ENCODE data around the gene UBA5. TPM values are rescaled to one million over a fixed set of nuclear protein-coding genes. Genes with fewer than 3 reads are reported as not detected.
"Not testable (repeated sequence)": the region's sequence is repeated elsewhere in the genome, so short reads cannot be mapped to it uniquely, and the experiment has no call there.

UBA5 gene
- total RNA-seq, 4 donors from 2014 or later, result 19.3 to 27.7 (median 21.5) TPM

DNA sequence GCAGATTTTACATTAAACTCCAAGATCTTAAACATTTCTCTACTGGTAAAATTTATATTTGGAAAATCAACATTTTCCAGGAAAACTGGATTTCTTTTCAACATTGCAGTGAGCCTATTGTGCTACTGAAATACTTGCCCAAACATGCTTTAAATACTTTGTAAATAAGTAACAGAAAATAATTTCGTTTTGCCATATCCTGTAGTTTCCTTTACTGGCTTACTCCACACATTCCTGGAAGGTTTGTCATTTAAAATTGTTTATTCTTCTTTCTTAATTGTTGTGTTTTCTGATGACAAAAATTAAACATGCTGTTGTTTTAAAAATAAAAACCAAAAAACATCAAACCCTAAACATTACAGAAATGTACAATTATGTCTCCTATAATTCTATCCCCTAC lies 22.5 kb upstream of the UBA5 start:
- Histone ChIP-seq H3K4me3 (no peak overlapping the region), H3K9me3 (no peaks in the 10 kb centered on the region), H3K4me1 (peaks cover 0 to 5% of the 10 kb centered on the region in 2 donors), H3K27ac (no peak overlapping the region), H3K27me3 (no peaks in the 10 kb centered on the region), H3K36me3 (peaks cover 0 to 30% of the 10 kb centered on the region in 2 donors)
- TF ChIP-seq POLR2A (IDR thresholded peaks at IDR 0.05), result no peak
- TF ChIP-seq, protein P1, sequence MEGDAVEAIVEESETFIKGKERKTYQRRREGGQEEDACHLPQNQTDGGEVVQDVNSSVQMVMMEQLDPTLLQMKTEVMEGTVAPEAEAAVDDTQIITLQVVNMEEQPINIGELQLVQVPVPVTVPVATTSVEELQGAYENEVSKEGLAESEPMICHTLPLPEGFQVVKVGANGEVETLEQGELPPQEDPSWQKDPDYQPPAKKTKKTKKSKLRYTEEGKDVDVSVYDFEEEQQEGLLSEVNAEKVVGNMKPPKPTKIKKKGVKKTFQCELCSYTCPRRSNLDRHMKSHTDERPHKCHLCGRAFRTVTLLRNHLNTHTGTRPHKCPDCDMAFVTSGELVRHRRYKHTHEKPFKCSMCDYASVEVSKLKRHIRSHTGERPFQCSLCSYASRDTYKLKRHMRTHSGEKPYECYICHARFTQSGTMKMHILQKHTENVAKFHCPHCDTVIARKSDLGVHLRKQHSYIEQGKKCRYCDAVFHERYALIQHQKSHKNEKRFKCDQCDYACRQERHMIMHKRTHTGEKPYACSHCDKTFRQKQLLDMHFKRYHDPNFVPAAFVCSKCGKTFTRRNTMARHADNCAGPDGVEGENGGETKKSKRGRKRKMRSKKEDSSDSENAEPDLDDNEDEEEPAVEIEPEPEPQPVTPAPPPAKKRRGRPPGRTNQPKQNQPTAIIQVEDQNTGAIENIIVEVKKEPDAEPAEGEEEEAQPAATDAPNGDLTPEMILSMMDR (IDR thresholded peaks at IDR 0.05 in 4 of 5, conservative IDR thresholded peaks at IDR 0.05 in 1 of 5), result no peak
- no peak for DNase-seq
- no peak for ATAC-seq
- in situ Hi-C loops (cut with MboI; ENCODE audit: low sequenced_read_pairs in 4 of 4), result loop anchor here in 1 of 4 donors (5.0 kb wide), 1 partner anchor 100 kb away; no protein-coding TSS in a partner anchor
- intact Hi-C loops (cut with DNase I; ENCODE audit: low total_unique reads), result no loop called here

DNA sequence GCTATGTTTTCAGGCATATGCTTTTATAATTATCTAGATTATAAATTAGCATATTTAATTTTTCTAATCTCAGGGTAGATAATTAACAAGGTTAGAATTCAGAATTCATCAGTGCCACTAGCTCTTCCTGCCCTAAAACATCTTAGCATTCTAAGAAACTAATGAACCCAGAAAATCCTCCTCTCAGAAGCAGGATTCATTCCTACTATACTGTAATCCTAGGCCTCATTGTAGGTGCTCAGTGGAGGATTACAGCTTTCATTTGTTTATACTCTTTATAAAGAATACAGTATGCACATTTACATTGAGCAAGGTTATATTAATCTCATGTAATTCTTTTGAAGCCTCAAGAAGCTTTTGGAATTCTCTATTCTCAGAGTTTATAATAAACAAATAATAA lies 21.4 kb upstream of the UBA5 start:
- Histone ChIP-seq H3K36me3 (peaks cover 0 to 30% of the 10 kb centered on the region in 2 donors), H3K27ac (no peak overlapping the region), H3K4me1 (peaks cover 0 to 5% of the 10 kb centered on the region in 2 donors), H3K9me3 (no peaks in the 10 kb centered on the region), H3K27me3 (no peaks in the 10 kb centered on the region), H3K4me3 (no peak overlapping the region)
- TF ChIP-seq, protein P1 (IDR thresholded peaks at IDR 0.05 in 4 of 5, conservative IDR thresholded peaks at IDR 0.05 in 1 of 5), result no peak
- TF ChIP-seq POLR2A (IDR thresholded peaks at IDR 0.05), result no peak
- intact Hi-C loops (cut with DNase I; ENCODE audit: low total_unique reads), result no loop called here
- in situ Hi-C loops (cut with MboI; ENCODE audit: low sequenced_read_pairs in 4 of 4), result loop anchor here in 1 of 4 donors (5.0 kb wide), 1 partner anchor 101 kb away; no protein-coding TSS in a partner anchor
- no peak for DNase-seq
- ATAC-seq, result no peak

GRCh38 chr3:132641427-132641826 lies 18.7 kb upstream of the UBA5 start:
- ATAC-seq; DNase-seq; H3K4me3 ChIP-seq; intact Hi-C loops (cut with DNase I; ENCODE audit: low total_unique reads); H3K9me3 ChIP-seq; H3K27me3 ChIP-seq; H3K27ac ChIP-seq; H3K4me1 ChIP-seq: not testable (repeated sequence)
- H3K36me3 ChIP-seq, result peaks cover 0 to 28% of the 10 kb centered on the region in 2 donors
- in situ Hi-C loops (cut with MboI; ENCODE audit: low sequenced_read_pairs in 4 of 4), result loop anchor here in 2 of 4 donors (10.0 kb wide), 2 partner anchors 97 to 107 kb away; no protein-coding TSS in a partner anchor

DNA sequence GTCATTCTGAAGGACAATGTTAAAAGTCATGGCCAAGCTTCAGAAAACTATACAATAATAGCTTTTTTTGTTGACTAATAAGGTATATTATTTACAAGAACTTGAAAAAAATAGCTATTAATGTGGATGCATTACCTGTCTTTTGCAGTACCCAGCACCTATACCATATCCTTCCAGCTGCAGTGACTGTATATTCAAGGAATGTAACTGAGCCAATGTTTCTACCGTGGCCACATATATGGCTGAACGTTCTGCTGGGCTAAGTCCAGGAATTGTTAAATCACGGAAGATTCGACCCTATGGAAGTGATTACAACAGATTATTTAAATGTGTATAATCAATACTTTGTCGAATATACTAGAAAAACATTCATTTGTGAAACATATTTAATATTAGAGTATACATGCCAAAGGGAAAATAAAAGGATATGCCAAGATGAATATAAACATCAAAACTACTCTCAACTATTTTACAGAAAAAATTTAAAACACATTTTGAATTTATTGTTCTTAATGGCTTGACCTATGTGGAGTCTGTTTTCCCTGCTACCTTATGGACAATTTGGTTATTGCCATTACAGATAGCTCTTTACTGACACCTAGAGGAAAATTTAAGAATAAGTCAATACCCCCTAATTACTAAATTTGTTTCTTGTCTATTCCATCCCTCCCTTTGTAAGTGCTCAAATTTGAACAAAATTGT lies 18.1 kb upstream of the UBA5 start:
- DNase-seq, result no peak
- no peaks in the 10 kb centered on the region for H3K4me1 ChIP-seq
- no peak overlapping the region for H3K4me3 ChIP-seq
- peaks cover 0 to 22% of the 10 kb centered on the region in 2 donors for H3K36me3 ChIP-seq
- TF ChIP-seq, protein P1 (IDR thresholded peaks at IDR 0.05 in 4 of 5, conservative IDR thresholded peaks at IDR 0.05 in 1 of 5), result peak; percentile 52 to 84 (median 76)
- no peak for TF ChIP-seq POLR2A (IDR thresholded peaks at IDR 0.05)
- H3K27ac ChIP-seq, result no peak overlapping the region
- no peaks in the 10 kb centered on the region for H3K27me3 ChIP-seq
- ATAC-seq, result peak in 1 of 2 donors; percentile 53
- no peaks in the 10 kb centered on the region for H3K9me3 ChIP-seq
- in situ Hi-C loops (cut with MboI; ENCODE audit: low sequenced_read_pairs in 4 of 4), result loop anchor here in 2 of 4 donors (10.0 kb wide), 2 partner anchors 97 to 107 kb away; no protein-coding TSS in a partner anchor
- intact Hi-C loops (cut with DNase I; ENCODE audit: low total_unique reads), result loop anchor here (1.0 kb wide), 1 partner anchor 106 kb away; no protein-coding TSS in a partner anchor

GRCh38 chr3:132642539-132642847 lies 17.6 kb upstream of the UBA5 start:
- Histone ChIP-seq H3K27ac (no peak overlapping the region), H3K36me3 (peaks cover 0 to 19% of the 10 kb centered on the region in 2 donors), H3K4me1 (no peaks in the 10 kb centered on the region), H3K27me3 (no peaks in the 10 kb centered on the region), H3K9me3 (no peaks in the 10 kb centered on the region), H3K4me3 (no peak overlapping the region)
- intact Hi-C loops (cut with DNase I; ENCODE audit: low total_unique reads) (loop anchor here (1.0 kb wide), 1 partner anchor 106 kb away; no protein-coding TSS in a partner anchor), in situ Hi-C loops (cut with MboI; ENCODE audit: low sequenced_read_pairs in 4 of 4) (loop anchor here in 2 of 4 donors (10.0 kb wide), 2 partner anchors 98 to 108 kb away; no protein-coding TSS in a partner anchor)
- no peak for ATAC-seq
- TF ChIP-seq POLR2A (IDR thresholded peaks at IDR 0.05), result no peak
- TF ChIP-seq, protein P1 (IDR thresholded peaks at IDR 0.05 in 4 of 5, conservative IDR thresholded peaks at IDR 0.05 in 1 of 5), result no peak
- DNase-seq, result no peak

All from gastrocnemius medialis (tissue), 4 donors.